Osteocyte (in vitro differentiated cells): ENCODE measurements around the gene TGM2. TPM values are rescaled to one million over a fixed set of nuclear protein-coding genes. Genes with fewer than 3 reads are reported as not detected.

ENCODE experiments used
- DNase-seq: peaks from one replicate; pipeline ENCODE4 v3.0.0; 2021; ENCODE audit warnings: mixed read lengths; ENCODE audit not compliant: unreplicated experiment; ENCODE audit errors: extremely low spot score
- H3K27ac Mint-ChIP-seq: one replicate; pipeline ENCODE4 v1.8.0; 2021; ENCODE audit warnings: mild to moderate bottlenecking, mixed read lengths; ENCODE audit not compliant: unreplicated experiment
- H3K27me3 Mint-ChIP-seq: one replicate; pipeline ENCODE4 v1.8.0; 2021; ENCODE audit warnings: mixed read lengths; ENCODE audit not compliant: unreplicated experiment
- H3K36me3 Mint-ChIP-seq: one replicate; pipeline ENCODE4 v1.8.0; 2021; ENCODE audit warnings: mixed read lengths; ENCODE audit not compliant: unreplicated experiment
- H3K4me1 Mint-ChIP-seq: one replicate; pipeline ENCODE4 v1.8.0; 2021; ENCODE audit warnings: mixed read lengths; ENCODE audit not compliant: unreplicated experiment
- H3K4me3 Mint-ChIP-seq: one replicate; pipeline ENCODE4 v1.8.0; 2021; ENCODE audit warnings: mild to moderate bottlenecking, moderate library complexity, mixed read lengths; ENCODE audit not compliant: unreplicated experiment
- H3K9me3 Mint-ChIP-seq: one replicate; pipeline ENCODE4 v1.8.0; 2021; ENCODE audit warnings: mixed read lengths; ENCODE audit not compliant: unreplicated experiment
- CTCF ChIP-seq: fragments of 200-600 bp; sonication (generic); IDR thresholded peaks from 2 replicates; pipeline ENCODE4 v1.5.0; 2021; ENCODE audit warnings: antibody characterized with exemption, mild to moderate bottlenecking, moderate library complexity
- total RNA-seq: library from RNA; stranded (reverse); gene quantifications from 2 replicates; pipeline ENCODE4 v1.2.1, GENCODE V29; 2021

TGM2 gene
- total RNA-seq, 1 donor from 2014 or later, result 29.2 TPM

- no peaks in the 10 kb centered on the region for H3K9me3 Mint-ChIP-seq
- no peak overlapping the region for H3K4me3 Mint-ChIP-seq
- no peaks in the 10 kb centered on the region for H3K36me3 Mint-ChIP-seq
- no peaks in the 10 kb centered on the region for H3K27me3 Mint-ChIP-seq
- no peak for TF ChIP-seq CTCF
- no peak overlapping the region for H3K27ac Mint-ChIP-seq
- H3K4me1 Mint-ChIP-seq, result peaks cover 28% of the 10 kb centered on the region
- no peak for DNase-seq
Measured at GRCh38 chr20:38184101-38184500, 19.0 kb upstream of the TGM2 start.

DNA sequence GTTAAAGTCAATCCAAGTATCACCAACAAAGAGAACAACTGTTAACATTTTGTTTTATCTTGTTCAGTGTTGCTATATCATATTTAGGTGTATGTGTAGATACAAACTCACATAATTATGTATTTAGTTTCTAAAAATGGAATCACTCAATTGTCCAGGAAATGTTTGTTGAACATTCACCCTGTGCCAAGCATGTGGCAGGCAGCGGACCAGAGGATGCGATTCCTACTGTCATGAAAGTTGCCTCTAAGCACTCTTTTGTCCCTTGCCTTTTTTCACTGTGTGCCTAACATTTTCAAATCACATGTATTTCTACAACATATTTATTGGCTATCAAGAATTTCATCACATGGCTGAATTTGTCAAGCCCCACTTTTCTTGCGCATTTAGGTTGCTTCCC lies 16.9 kb upstream of the TGM2 start:
- no peaks in the 10 kb centered on the region for H3K27me3 Mint-ChIP-seq
- no peak overlapping the region for H3K27ac Mint-ChIP-seq
- H3K36me3 Mint-ChIP-seq, result no peaks in the 10 kb centered on the region
- no peak for DNase-seq
- no peak overlapping the region for H3K4me3 Mint-ChIP-seq
- no peak for TF ChIP-seq CTCF
- no peaks in the 10 kb centered on the region for H3K9me3 Mint-ChIP-seq
- H3K4me1 Mint-ChIP-seq, result peaks cover 38% of the 10 kb centered on the region

- DNase-seq, result no peak
- no peaks in the 10 kb centered on the region for H3K36me3 Mint-ChIP-seq
- peak overlapping the region; percentile 67 for H3K27ac Mint-ChIP-seq
- no peak overlapping the region for H3K4me3 Mint-ChIP-seq
- no peaks in the 10 kb centered on the region for H3K9me3 Mint-ChIP-seq
- peaks cover 38% of the 10 kb centered on the region for H3K4me1 Mint-ChIP-seq
- H3K27me3 Mint-ChIP-seq, result no peaks in the 10 kb centered on the region
- no peak for TF ChIP-seq CTCF
Measured at GRCh38 chr20:38181207-38181801, 16.2 kb upstream of the TGM2 start.

DNA sequence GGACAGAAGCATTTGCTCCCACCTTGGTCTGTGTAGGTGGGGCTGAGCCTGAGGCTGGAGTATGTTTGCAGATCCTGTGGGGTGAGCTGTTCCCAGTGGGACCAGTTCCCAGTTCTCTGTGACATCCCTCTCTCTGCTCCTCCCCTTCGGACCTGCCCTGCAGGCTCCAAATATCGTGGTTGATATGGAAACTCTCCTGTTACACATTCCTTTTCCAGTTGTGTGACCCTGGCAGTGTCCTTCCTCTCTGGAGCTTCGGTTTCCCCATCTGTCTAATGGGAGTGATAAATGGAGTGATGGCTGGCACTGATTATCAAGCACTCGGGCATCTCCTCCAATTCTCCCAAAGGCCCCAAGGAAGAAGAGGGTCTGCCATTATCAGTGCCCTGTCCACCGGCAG lies 15.7 kb upstream of the TGM2 start:
- no peak overlapping the region for H3K4me3 Mint-ChIP-seq
- no peak for TF ChIP-seq CTCF
- DNase-seq, result no peak
- no peaks in the 10 kb centered on the region for H3K36me3 Mint-ChIP-seq
- H3K4me1 Mint-ChIP-seq, result peaks cover 41% of the 10 kb centered on the region
- peak overlapping the region; percentile 67 for H3K27ac Mint-ChIP-seq
- no peaks in the 10 kb centered on the region for H3K27me3 Mint-ChIP-seq
- no peaks in the 10 kb centered on the region for H3K9me3 Mint-ChIP-seq

- no peak for DNase-seq
- peaks cover 50% of the 10 kb centered on the region for H3K4me1 Mint-ChIP-seq
- TF ChIP-seq CTCF, result no peak
- H3K27ac Mint-ChIP-seq, result peak overlapping the region; percentile 68
- no peaks in the 10 kb centered on the region for H3K9me3 Mint-ChIP-seq
- H3K4me3 Mint-ChIP-seq, result no peak overlapping the region
- no peaks in the 10 kb centered on the region for H3K36me3 Mint-ChIP-seq
- H3K27me3 Mint-ChIP-seq, result no peaks in the 10 kb centered on the region
Measured at GRCh38 chr20:38179846-38180245, 14.8 kb upstream of the TGM2 start.
